Upper lobe of left lung (tissue), 4 donors: Measurements from ENCODE around the gene OTUD3.

ENCODE experiments used
- CTCF ChIP-seq, 6 experiments: fragments of 450-650 bp in 4 of 6; fragments of 200-600 bp in 2 of 6; sonication (generic) in 2 of 6; IDR thresholded peaks; one replicate each; pipeline ENCODE4 v1.5.1; 2016 to 2019; ENCODE audit warnings: antibody characterized with exemption in 6 of 6
- EP300 ChIP-seq, 4 donors: sonication (generic); formaldehyde crosslinking; IDR thresholded peaks; one replicate each; pipeline ENCODE4 v1.5.1; 2017; ENCODE audit warnings: antibody characterized with exemption in 4 of 4, control low read depth in 2 of 4
- POLR2A ChIP-seq, 4 donors: fragments of 450-650 bp; IDR thresholded peaks; one replicate each; pipeline ENCODE4 v1.5.1; 2016 to 2017; ENCODE audit warnings: antibody characterized with exemption in 4 of 4, mild to moderate bottlenecking in 2 of 4
- POLR2AphosphoS5 ChIP-seq, 2 donors: sonication (generic); formaldehyde crosslinking; IDR thresholded peaks; one replicate each; pipeline ENCODE4 v1.5.1; 2017; ENCODE audit warnings: antibody characterized with exemption in 2 of 2

DNA sequence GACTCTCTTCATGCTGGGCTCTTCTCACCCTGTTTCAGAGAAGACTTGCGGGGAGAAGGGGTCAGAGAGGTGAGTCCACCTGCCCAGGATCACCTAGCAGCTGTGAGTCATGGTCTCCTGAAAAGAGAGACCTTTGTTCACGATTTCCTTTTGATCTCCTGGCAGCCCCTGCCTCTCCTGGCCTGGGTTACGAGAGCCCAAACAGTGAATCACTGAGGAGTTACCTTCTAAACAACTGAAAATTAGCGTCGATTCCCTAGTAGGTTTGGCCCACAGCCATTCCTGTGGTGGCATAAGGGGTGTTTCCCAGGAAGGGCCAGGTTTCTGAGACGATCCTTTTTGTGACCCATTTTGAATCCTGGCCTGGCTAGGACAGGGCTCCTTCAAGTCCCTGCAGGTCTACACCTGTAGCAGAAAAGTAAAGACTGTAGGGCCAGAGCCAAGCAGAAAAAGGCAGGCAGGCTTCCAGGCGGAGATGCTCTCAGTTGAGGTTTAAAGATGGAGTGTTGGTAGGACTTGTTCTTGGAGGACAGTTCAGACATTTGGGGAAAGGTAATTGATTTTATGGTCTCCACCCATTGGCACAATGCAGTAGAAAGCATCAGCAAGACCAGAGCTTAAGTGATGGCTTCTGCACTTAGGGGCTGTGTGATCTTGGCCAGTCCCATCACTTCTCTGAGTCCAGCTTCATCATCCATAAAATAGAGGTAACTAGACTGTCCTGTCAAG is 43.3 kb downstream of the OTUD3 start:
- TF ChIP-seq POLR2AphosphoS5 (IDR thresholded peaks at IDR 0.05) (no peak), CTCF (IDR thresholded peaks at IDR 0.05) (no peak), POLR2A (IDR thresholded peaks at IDR 0.05) (no peak), EP300 (IDR thresholded peaks at IDR 0.05) (no peak)
